Measurements from ENCODE around the gene MXRA8.

DNA sequence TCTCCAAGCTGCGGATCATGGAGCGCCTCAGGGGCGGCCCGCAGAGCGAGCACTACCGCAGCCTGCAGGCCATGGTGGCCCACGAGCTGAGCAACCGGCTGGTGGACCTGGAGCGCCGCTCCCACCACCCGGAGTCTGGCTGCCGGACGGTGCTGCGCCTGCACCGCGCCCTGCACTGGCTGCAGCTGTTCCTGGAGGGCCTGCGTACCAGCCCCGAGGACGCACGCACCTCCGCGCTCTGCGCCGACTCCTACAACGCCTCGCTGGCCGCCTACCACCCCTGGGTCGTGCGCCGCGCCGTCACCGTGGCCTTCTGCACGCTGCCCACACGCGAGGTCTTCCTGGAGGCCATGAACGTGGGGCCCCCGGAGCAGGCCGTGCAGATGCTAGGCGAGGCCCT is 31.1 kb downstream of the MXRA8 start:
- TF ChIP-seq, protein P1, sequence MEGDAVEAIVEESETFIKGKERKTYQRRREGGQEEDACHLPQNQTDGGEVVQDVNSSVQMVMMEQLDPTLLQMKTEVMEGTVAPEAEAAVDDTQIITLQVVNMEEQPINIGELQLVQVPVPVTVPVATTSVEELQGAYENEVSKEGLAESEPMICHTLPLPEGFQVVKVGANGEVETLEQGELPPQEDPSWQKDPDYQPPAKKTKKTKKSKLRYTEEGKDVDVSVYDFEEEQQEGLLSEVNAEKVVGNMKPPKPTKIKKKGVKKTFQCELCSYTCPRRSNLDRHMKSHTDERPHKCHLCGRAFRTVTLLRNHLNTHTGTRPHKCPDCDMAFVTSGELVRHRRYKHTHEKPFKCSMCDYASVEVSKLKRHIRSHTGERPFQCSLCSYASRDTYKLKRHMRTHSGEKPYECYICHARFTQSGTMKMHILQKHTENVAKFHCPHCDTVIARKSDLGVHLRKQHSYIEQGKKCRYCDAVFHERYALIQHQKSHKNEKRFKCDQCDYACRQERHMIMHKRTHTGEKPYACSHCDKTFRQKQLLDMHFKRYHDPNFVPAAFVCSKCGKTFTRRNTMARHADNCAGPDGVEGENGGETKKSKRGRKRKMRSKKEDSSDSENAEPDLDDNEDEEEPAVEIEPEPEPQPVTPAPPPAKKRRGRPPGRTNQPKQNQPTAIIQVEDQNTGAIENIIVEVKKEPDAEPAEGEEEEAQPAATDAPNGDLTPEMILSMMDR (IDR thresholded peaks at IDR 0.05): no peak
- TF ChIP-seq POLR2AphosphoS5 (IDR thresholded peaks at IDR 0.05) (no peak), POLR2A (IDR thresholded peaks at IDR 0.05) (no peak), EP300 (IDR thresholded peaks at IDR 0.05) (no peak)
